Ectodermal cell (in vitro differentiated cells): Measurements from ENCODE around the gene DYNLT2. TPM values are rescaled to one million over a fixed set of nuclear protein-coding genes. Genes with fewer than 3 reads are reported as not detected.

Experiments used
- H3K27ac ChIP-seq: 2 replicates; pipeline ENCODE4 v1.7.0; 2013; ENCODE audit warnings: mild to moderate bottlenecking, low read depth, low read length; ENCODE audit not compliant: insufficient read depth, poor library complexity, severe bottlenecking
- H3K27me3 ChIP-seq: 2 replicates; pipeline ENCODE4 v1.7.0; 2013; ENCODE audit warnings: mild to moderate bottlenecking, low read length; ENCODE audit not compliant: insufficient read depth, control insufficient read depth, poor library complexity, severe bottlenecking
- H3K36me3 ChIP-seq: one replicate; pipeline ENCODE4 v1.7.0; 2013; ENCODE audit warnings: low read length; ENCODE audit not compliant: control insufficient read depth, insufficient read depth
- H3K4me1 ChIP-seq: one replicate; pipeline ENCODE4 v1.7.0; 2013; ENCODE audit warnings: low read length; ENCODE audit not compliant: control insufficient read depth, insufficient read depth
- H3K4me3 ChIP-seq: 2 replicates; pipeline ENCODE4 v1.7.0; 2013; ENCODE audit warnings: low read depth, low read length, control low read depth; ENCODE audit not compliant: insufficient read depth
- H3K9me3 ChIP-seq: 2 replicates; pipeline ENCODE4 v1.7.0; 2013; ENCODE audit warnings: mild to moderate bottlenecking, low read length, moderate library complexity; ENCODE audit not compliant: control insufficient read depth
- WGBS, 2 experiments: methylation state at CpG; one replicate each; pipeline ENCODE4 v1.1.7; 2013; ENCODE audit warnings: missing lambda C conversion rate in 2 of 2; 5-methylcytosine and 5-hydroxymethylcytosine counted together
- polyA plus RNA-seq, 4 experiments: library from polyadenylated mRNA; stranded (reverse); fragments of 50-300 nt; gene quantifications; one replicate each; pipeline ENCODE4 v1.2.3, GENCODE V29; 2013

DYNLT2 gene
- polyA plus RNA-seq (2013, experiment 1 of 4): 3.4 TPM
- 3.5 TPM for polyA plus RNA-seq (2013, experiment 2 of 4)
- polyA plus RNA-seq (2013, experiment 3 of 4): 2.5 TPM
- 3.2 TPM for polyA plus RNA-seq (2013, experiment 4 of 4)

DNA sequence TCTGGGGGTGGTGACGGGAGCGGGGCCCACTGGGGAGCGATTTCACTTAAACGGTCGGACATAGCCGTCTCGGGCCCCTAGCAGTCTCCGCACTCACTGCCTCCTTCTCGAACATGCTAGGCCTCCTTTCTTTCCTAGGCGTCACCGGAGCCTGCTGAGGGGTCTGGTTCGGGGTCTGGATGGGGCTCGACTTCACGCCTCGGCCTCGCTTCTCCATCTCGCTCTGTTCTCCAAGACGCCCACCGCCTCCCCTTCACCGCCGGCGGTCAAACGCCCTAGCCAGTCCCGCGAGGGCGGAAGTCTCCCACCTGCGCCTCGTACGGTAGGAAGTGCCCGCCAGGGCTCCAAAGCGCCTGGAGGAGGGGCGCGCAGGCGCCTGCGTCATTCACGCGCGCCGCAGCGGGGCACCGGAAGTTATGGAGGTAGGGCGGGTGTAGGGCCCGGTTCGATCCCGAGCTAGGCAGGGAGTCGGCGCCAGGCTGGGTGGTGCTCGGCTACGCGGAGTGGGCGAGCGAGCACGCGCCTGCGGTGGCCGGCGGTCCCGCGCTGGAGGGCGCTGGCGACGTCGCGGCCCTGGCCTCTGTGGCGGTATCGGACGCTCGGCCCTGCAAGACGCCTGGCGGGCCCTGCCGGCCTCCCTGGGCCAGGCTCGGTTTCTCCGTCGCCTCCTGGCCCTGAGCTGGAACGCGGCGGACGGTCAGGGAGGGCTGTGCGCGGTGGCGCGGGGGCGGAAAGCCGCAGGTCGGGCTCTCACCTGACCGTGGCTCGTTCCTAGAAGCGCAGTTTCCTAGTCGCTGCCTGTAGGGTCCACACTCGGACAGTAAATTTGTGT is at the start of gene DYNLT2, which contains the start of gene ERMARD:
TSS of gene DYNLT2 (minus strand) at position 331 of the 832 bp plus-strand sequence. CDS start at position 217, 114 bp downstream.
TSS of gene ERMARD (plus strand) at position 381 of the 832 bp plus-strand sequence. CDS start at position 417, 36 bp downstream.
- no peaks in the 10 kb centered on the region for H3K27me3 ChIP-seq
- no peaks in the 10 kb centered on the region for H3K36me3 ChIP-seq
- peak within 1 kb of the TSS; percentile 85 for H3K4me3 ChIP-seq
- WGBS, 2 experiments: 0% methylated on average over 90 of the region's 90 CpGs
- H3K27ac ChIP-seq: peak within 1 kb of the TSS; percentile 95
- H3K9me3 ChIP-seq: no peaks in the 10 kb centered on the region
- H3K4me1 ChIP-seq: peaks cover 12% of the 10 kb centered on the region

GRCh38 chr6:169800668-169801395 is 49.5 kb upstream of the DYNLT2 start:
- Histone ChIP-seq H3K4me1 (peaks cover 22% of the 10 kb centered on the region), H3K4me3 (no peak overlapping the region), H3K9me3 (no peaks in the 10 kb centered on the region), H3K27ac (no peak overlapping the region), H3K27me3 (peaks cover 6% of the 10 kb centered on the region), H3K36me3 (no peaks in the 10 kb centered on the region)
- WGBS, 2 experiments: 80 to 83% methylated on average over 13 of the region's 13 CpGs

DNA sequence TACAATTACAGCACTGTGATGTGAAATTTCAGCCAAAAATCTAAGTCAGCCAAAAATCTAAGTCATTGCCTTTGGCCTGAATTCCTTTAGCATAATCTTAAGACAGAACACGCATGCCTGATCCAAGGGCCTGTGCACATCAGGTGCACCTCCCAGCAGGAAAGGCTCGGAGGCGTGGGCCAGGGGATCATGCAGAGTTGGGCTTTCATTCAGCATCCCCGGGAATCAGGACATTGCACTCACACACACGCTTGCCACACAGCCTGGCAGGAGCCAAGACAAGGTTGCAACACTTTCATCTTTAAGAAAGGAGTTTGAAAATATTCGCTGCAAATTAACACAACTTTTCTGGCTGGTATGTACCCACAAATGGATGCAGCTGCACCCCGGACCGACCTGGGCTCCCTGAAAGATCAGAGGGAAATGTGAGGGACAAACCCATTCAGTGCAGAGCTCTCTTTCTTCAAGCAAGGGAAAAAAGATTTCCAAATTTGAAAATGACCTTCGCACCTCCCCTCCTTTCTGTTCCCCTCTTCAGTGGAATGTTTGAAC is 48.8 kb upstream of the DYNLT2 start:
- Histone ChIP-seq H3K27ac (no peak overlapping the region), H3K36me3 (no peaks in the 10 kb centered on the region), H3K27me3 (no peaks in the 10 kb centered on the region), H3K9me3 (no peaks in the 10 kb centered on the region), H3K4me1 (peaks cover 22% of the 10 kb centered on the region), H3K4me3 (no peak overlapping the region)
- WGBS, 2 experiments: 77 to 80% methylated on average over 9 of the region's 9 CpGs

- Histone ChIP-seq H3K4me3 (no peak overlapping the region), H3K36me3 (no peaks in the 10 kb centered on the region), H3K9me3 (no peaks in the 10 kb centered on the region), H3K27ac (no peak overlapping the region), H3K27me3 (no peaks in the 10 kb centered on the region), H3K4me1 (peaks cover 22% of the 10 kb centered on the region)
- WGBS, 2 experiments: 84 to 86% methylated on average over 6 to 7 of the region's 7 CpGs
Observed at GRCh38 chr6:169799474-169799926, 48.1 kb upstream of the DYNLT2 start.

- Histone ChIP-seq H3K27ac (no peak overlapping the region), H3K4me3 (no peak overlapping the region), H3K27me3 (no peaks in the 10 kb centered on the region), H3K4me1 (peaks cover 22% of the 10 kb centered on the region), H3K9me3 (no peaks in the 10 kb centered on the region), H3K36me3 (no peaks in the 10 kb centered on the region)
- WGBS, 2 experiments: 93 to 94% methylated on average over 10 of the region's 10 CpGs
Observed at GRCh38 chr6:169798764-169799473, 47.5 kb upstream of the DYNLT2 start.

DNA sequence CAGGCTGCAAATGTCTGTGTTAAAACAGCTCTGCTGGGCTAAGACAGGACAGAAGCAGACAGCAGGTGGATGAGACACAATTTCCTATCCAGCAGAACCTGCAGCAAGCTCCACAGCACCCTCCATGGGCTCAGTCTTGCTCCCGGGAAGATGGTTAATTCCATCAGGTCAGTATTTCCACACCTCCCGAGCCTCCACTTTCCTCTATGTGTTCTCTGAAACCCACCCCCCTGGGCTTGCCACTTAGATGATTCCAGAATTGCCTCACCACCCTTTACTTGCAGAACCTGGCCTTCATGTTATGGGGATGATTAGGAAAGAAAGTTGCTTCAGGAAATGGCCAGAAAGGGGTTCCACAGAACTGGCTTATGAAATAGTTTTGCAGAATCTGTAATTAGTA is 43.8 kb upstream of the DYNLT2 start:
- H3K27me3 ChIP-seq: peaks cover 10% of the 10 kb centered on the region
- H3K9me3 ChIP-seq: no peaks in the 10 kb centered on the region
- no peak overlapping the region for H3K27ac ChIP-seq
- WGBS, 2 experiments: 80 to 82% methylated on average over 2 of the region's 2 CpGs
- H3K4me3 ChIP-seq: no peak overlapping the region
- no peaks in the 10 kb centered on the region for H3K36me3 ChIP-seq
- peaks cover 4% of the 10 kb centered on the region for H3K4me1 ChIP-seq

- no peak overlapping the region for H3K27ac ChIP-seq
- no peak overlapping the region for H3K4me3 ChIP-seq
- no peaks in the 10 kb centered on the region for H3K36me3 ChIP-seq
- no peaks in the 10 kb centered on the region for H3K9me3 ChIP-seq
- peaks cover 15% of the 10 kb centered on the region for H3K27me3 ChIP-seq
- no peaks in the 10 kb centered on the region for H3K4me1 ChIP-seq
- 90 to 92% methylated on average over 13 of the region's 13 CpGs for WGBS, 2 experiments
Observed at GRCh38 chr6:169794317-169795055, 43.1 kb upstream of the DYNLT2 start.

DNA sequence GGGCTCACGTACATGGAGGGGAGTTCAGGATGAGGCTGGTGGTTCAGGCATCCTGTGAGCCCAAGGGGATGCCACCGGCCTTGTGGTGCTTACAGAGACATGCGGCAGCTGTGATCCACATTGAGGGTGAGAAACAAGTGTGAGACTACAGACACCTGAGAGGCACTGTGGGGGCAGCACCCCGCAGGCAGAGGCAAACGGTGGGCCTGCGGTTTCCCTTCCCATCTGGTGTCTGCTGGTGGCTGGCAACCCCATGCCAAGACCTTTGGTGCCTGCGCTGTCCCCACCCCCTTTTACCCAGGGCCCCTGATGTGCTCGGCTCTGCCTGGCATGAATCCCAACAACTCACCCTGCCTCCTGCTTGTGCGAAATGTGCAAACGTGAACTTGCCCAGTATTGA is 42.0 kb upstream of the DYNLT2 start:
- H3K4me1 ChIP-seq: no peaks in the 10 kb centered on the region
- H3K4me3 ChIP-seq: no peak overlapping the region
- 90 to 94% methylated on average over 10 of the region's 10 CpGs for WGBS, 2 experiments
- H3K9me3 ChIP-seq: no peaks in the 10 kb centered on the region
- peaks cover 18% of the 10 kb centered on the region for H3K27me3 ChIP-seq
- no peak overlapping the region for H3K27ac ChIP-seq
- H3K36me3 ChIP-seq: no peaks in the 10 kb centered on the region

GRCh38 chr6:169792306-169793015 is 41.1 kb upstream of the DYNLT2 start:
- WGBS, 2 experiments: 95 to 96% methylated on average over 21 of the region's 21 CpGs
- Histone ChIP-seq H3K9me3 (no peaks in the 10 kb centered on the region), H3K27ac (no peak overlapping the region), H3K27me3 (peaks cover 18% of the 10 kb centered on the region), H3K36me3 (no peaks in the 10 kb centered on the region), H3K4me3 (no peak overlapping the region), H3K4me1 (no peaks in the 10 kb centered on the region)
